HepG2 (cell line): ENCODE results near the gene FAM3A. TPM values are rescaled to one million over a fixed set of nuclear protein-coding genes. Genes with fewer than 3 reads are reported as not detected.
A peak's percentile ranks its signal among the peaks of the same experiment; 100 is the strongest.

ENCODE experiments used
- ATAC-seq: fragments of 200-7000 bp; cut with Tn5 transposase; 3 replicates; pipeline ENCODE4 v1.9.1; 2020; ENCODE audit warnings: mild to moderate bottlenecking, moderate library complexity
- BruUV-seq: library from RNA; stranded (reverse); fragments of 400-500 nt; replicated peaks from 2 replicates; lab custom pipeline; 2021; lab: Mats Ljungman, UMichigan
- CTCF ChIA-PET: fragments of 300-600 bp; formaldehyde crosslinking; extraction: SDS; loops from one replicate; lab custom pipeline; 2021; ENCODE audit warnings: low total read pairs, inconsistent platforms, low intra/inter-chr PET ratio; lab: Yijun Ruan, JAX
- POLR2A ChIA-PET: fragments of 350-600 bp; sonication (Branson Sonifier 250); formaldehyde crosslinking; loops from one replicate; lab custom pipeline; 2020; ENCODE audit warnings: antibody characterized with exemption, inconsistent platforms; lab: Yijun Ruan, JAX
- DNase-seq: peaks from one replicate; pipeline ENCODE4 v3.0.0-alpha.2; 2015; ENCODE audit warnings: low spot score
- FAIRE-seq: peaks from 3 replicates; lab custom pipeline; 2011; peaks lifted over from hg19 to GRCh38; lab: Jason Lieb, UNC
- H2AFZ ChIP-seq: one replicate; pipeline ENCODE4 v1.6.1; 2011; ENCODE audit warnings: low read length, inconsistent platforms
- H3K27ac ChIP-seq: fragments of 300-600 bp; 3 replicates; pipeline ENCODE4 v1.8.0; 2011; ENCODE audit warnings: mixed run types, mild to moderate bottlenecking, mixed read lengths, low read length, inconsistent platforms; ENCODE audit not compliant: insufficient read depth; ENCODE audit errors: extremely low read length
- H3K27me3 ChIP-seq, 2 experiments: fragments of 200-600 bp in 1 of 2; 2 replicates in 1 of 2; 3 replicates in 1 of 2; pipeline versions ENCODE4 v1.6.0 to v1.8.0; 2011; ENCODE audit warnings: low read length in 2 of 2, mild to moderate bottlenecking in 2 of 2, moderate library complexity in 2 of 2, inconsistent platforms in 1 of 2; ENCODE audit not compliant: insufficient read depth in 2 of 2, control insufficient read depth in 1 of 2
- H3K36me3 ChIP-seq, 2 experiments: fragments of 200-600 bp in 1 of 2; replicated peaks in 1 of 2; 2 replicates in 1 of 2; 3 replicates in 1 of 2; pipeline versions ENCODE4 v1.5.1 to v1.8.0; 2011; ENCODE audit warnings: low read length in 2 of 2, inconsistent platforms in 1 of 2; ENCODE audit not compliant: insufficient read depth in 2 of 2, control insufficient read depth in 1 of 2
- H3K4me1 ChIP-seq: 2 replicates; pipeline ENCODE4 v1.5.1; 2012; ENCODE audit warnings: low read length, inconsistent platforms; ENCODE audit not compliant: insufficient read depth
- H3K4me2 ChIP-seq: 2 replicates; pipeline ENCODE4 v1.6.0; 2011; ENCODE audit warnings: low read depth, low read length, inconsistent platforms
- H3K4me3 ChIP-seq, 3 experiments: fragments of 200-600 bp in 1 of 3; sonication (generic), shearing (Covaris generic) in 1 of 3; replicated peaks in 1 of 3; 2 replicates each; pipeline ENCODE4 v1.5.1; 2011 to 2016; ENCODE audit warnings: low read length in 3 of 3, inconsistent platforms in 2 of 3, low read depth in 2 of 3, mild to moderate bottlenecking in 2 of 3, control low read depth in 1 of 3, mixed read lengths in 1 of 3; ENCODE audit not compliant: insufficient read depth in 1 of 3
- H3K79me2 ChIP-seq: one replicate; pipeline ENCODE4 v1.6.1; 2011; ENCODE audit warnings: low read length, inconsistent platforms; ENCODE audit not compliant: insufficient read depth
- H3K9ac ChIP-seq: 2 replicates; pipeline ENCODE4 v1.6.0; 2011; ENCODE audit warnings: mild to moderate bottlenecking, low read depth, low read length, inconsistent platforms; ENCODE audit not compliant: insufficient read depth
- H3K9me3 ChIP-seq: 2 replicates; pipeline ENCODE4 v1.5.1; 2012; ENCODE audit warnings: mild to moderate bottlenecking, low read length
- H4K20me1 ChIP-seq: 2 replicates; pipeline ENCODE4 v1.6.0; 2011; ENCODE audit warnings: inconsistent platforms, mild to moderate bottlenecking, low read length, moderate library complexity; ENCODE audit not compliant: insufficient read depth
- GTF2F1 ChIP-seq: fragments of 150-350 bp; IDR thresholded peaks from 2 replicates; pipeline ENCODE4 v1.6.1; 2014; ENCODE audit warnings: low read length
- HNRNPLL ChIP-seq: fragments of 200-400 bp; formaldehyde crosslinking; IDR thresholded peaks from 2 replicates; pipeline ENCODE4 v1.6.1; 2017; ENCODE audit warnings: mild to moderate bottlenecking, low read depth, low read length; ENCODE audit not compliant: poor library complexity, severe bottlenecking
- HOXD1 ChIP-seq: sonication (generic); formaldehyde crosslinking; IDR thresholded peaks from 2 replicates; pipeline ENCODE4 v1.5.0; 2020; ENCODE audit warnings: missing genetic modification reagents
- RBFOX2 ChIP-seq: fragments of 200-400 bp; formaldehyde crosslinking; IDR thresholded peaks from 2 replicates; pipeline ENCODE4 v1.6.1; 2017; ENCODE audit warnings: low read depth, mild to moderate bottlenecking, low read length
- ZNF577 ChIP-seq: sonication (generic); formaldehyde crosslinking; IDR thresholded peaks from 2 replicates; pipeline ENCODE4 v1.4.0; 2020; ENCODE audit warnings: mild to moderate bottlenecking, low read depth, missing genetic modification reagents, borderline replicate concordance
- WGBS: methylation state at CpG from one replicate; pipeline ENCODE4 v1.1.6; 2017; ENCODE audit warnings: low lambda C conversion rate; 5-methylcytosine and 5-hydroxymethylcytosine counted together
- in situ Hi-C: cut with HindIII; loops from 2 replicates; pipeline ENCODE4 v1.10.0; 2017; ENCODE audit warnings: low pct_unique_long_range_greater_than_20kb; ENCODE audit not compliant: extremely low pct_ligation_motif_present
- intact Hi-C: fragments of 100-400 bp; cut with micrococcal nuclease; formaldehyde crosslinking; loops from one replicate; pipeline ENCODE4 v1.10.0; 2022; ENCODE audit not compliant: unreplicated experiment
- polyA plus RNA-seq, 8 experiments: library from polyadenylated mRNA; depleted of rRNA in 3 of 8; stranded (reverse) in 7 of 8; unstranded in 1 of 8; fragments of >200 nt; fragmentation: Illumina TruSeq in 4 of 8; extraction: Trizol in 4 of 8; gene quantifications; 2 replicates each; pipeline versions ENCODE4 v1.2.1 to v1.2.3, GENCODE V29; 2011 to 2016; ENCODE audit warnings: low read depth in 4 of 8, missing spikeins in 1 of 8, mixed read lengths in 1 of 8; ENCODE audit not compliant: insufficient read depth in 1 of 8
- total RNA-seq, 5 experiments: library from RNA; depleted of rRNA; stranded (reverse); fragments of >200 nt; fragmentation: Illumina TruSeq; extraction: Trizol; gene quantifications; 2 replicates each; pipeline ENCODE4 v1.2.3, GENCODE V29; 2016; ENCODE audit warnings: low read depth in 1 of 5
- TF ChIP-seq, protein P1 (sequence below): sonication (generic); formaldehyde crosslinking; IDR thresholded peaks from 2 replicates; pipeline ENCODE4 v1.5.1; 2020; ENCODE audit warnings: mild to moderate bottlenecking, missing genetic modification reagents, borderline replicate concordance

Gene FAM3A
- total and polyA plus RNA-seq, 2 of the 13 experiments (the other 11 are each of a cell fraction or from before 2014, with no cell fraction given), result 11.2 to 22.7 TPM

DNA sequence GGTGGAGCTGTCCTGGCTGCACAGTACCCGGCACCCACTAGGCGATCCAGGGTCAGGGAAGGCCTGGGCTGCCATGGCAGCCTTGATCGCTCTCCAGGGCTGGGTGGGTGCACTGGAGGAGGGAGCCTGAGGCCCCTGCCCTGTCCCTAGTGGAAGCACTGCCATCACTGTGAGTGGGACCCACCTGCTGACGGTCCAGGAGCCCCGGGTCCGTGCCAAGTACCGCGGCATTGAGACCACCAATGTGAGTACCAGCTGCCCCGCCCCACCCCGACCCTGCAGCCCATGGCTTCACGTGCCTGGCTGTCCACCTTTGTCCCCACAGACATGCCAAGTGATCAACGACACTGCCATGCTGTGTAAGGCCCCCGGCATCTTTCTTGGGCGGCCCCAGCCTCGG lies 49.1 kb downstream of the FAM3A start (continued):
- TF ChIP-seq HNRNPLL (no peak), ZNF577 (CRISPR knock-in tag) (no peak), HOXD1 (CRISPR knock-in tag) (no peak)
- TF ChIP-seq, protein P1, sequence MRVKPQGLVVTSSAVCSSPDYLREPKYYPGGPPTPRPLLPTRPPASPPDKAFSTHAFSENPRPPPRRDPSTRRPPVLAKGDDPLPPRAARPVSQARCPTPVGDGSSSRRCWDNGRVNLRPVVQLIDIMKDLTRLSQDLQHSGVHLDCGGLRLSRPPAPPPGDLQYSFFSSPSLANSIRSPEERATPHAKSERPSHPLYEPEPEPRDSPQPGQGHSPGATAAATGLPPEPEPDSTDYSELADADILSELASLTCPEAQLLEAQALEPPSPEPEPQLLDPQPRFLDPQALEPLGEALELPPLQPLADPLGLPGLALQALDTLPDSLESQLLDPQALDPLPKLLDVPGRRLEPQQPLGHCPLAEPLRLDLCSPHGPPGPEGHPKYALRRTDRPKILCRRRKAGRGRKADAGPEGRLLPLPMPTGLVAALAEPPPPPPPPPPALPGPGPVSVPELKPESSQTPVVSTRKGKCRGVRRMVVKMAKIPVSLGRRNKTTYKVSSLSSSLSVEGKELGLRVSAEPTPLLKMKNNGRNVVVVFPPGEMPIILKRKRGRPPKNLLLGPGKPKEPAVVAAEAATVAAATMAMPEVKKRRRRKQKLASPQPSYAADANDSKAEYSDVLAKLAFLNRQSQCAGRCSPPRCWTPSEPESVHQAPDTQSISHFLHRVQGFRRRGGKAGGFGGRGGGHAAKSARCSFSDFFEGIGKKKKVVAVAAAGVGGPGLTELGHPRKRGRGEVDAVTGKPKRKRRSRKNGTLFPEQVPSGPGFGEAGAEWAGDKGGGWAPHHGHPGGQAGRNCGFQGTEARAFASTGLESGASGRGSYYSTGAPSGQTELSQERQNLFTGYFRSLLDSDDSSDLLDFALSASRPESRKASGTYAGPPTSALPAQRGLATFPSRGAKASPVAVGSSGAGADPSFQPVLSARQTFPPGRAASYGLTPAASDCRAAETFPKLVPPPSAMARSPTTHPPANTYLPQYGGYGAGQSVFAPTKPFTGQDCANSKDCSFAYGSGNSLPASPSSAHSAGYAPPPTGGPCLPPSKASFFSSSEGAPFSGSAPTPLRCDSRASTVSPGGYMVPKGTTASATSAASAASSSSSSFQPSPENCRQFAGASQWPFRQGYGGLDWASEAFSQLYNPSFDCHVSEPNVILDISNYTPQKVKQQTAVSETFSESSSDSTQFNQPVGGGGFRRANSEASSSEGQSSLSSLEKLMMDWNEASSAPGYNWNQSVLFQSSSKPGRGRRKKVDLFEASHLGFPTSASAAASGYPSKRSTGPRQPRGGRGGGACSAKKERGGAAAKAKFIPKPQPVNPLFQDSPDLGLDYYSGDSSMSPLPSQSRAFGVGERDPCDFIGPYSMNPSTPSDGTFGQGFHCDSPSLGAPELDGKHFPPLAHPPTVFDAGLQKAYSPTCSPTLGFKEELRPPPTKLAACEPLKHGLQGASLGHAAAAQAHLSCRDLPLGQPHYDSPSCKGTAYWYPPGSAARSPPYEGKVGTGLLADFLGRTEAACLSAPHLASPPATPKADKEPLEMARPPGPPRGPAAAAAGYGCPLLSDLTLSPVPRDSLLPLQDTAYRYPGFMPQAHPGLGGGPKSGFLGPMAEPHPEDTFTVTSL, result no peak

DNA sequence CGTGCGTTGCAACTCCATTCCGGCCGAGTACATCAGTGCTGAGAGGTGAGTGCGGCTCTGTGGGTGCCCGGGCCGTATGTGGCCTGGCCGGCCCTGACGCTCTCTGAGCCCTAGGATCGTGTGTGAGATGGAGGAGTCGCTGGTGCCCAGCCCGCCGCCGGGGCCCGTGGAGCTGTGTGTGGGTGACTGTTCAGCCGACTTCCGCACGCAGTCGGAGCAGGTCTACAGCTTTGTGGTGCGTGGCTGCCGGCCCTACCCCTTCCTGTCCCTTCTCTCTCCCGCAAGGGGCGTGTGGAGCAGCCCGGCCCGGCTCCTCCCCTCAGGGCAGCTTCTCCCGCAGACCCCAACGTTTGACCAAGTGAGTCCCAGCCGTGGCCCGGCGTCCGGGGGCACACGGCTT lies 50.0 kb downstream of the FAM3A start:
- in situ Hi-C loops (no loop called here), intact Hi-C loops (no loop called here)
- Histone ChIP-seq H3K9me3 (no peaks in the 10 kb centered on the region), H3K79me2 (no peaks in the 10 kb centered on the region), H3K4me1 (no peaks in the 10 kb centered on the region), H3K4me3 (no peak overlapping the region), H3K27me3 (no peaks in the 10 kb centered on the region), H3K27ac (no peak overlapping the region), H4K20me1 (no peaks in the 10 kb centered on the region), H2AFZ (no peak overlapping the region), H3K4me2 (no peak overlapping the region), H3K36me3 (peaks cover 3 to 9% of the 10 kb centered on the region in 2 experiments; a peak in 3 of 5 replicates), H3K9ac (no peak overlapping the region)
- ChIA-PET CTCF (no interaction called here), POLR2A (no interaction called here)
- TF ChIP-seq GTF2F1 (no peak), RBFOX2 (peak; percentile 33)
- ATAC-seq (no peak), DNase-seq (no peak), FAIRE-seq (no peak)
- no TSS peak for BruUV-seq
- no CpG with 5 or more reads among the region's 32 CpGs for WGBS
